GM19372 (cell line): ENCODE data around the gene CBR4.
"Not testable (repeated sequence)": the region's sequence is repeated elsewhere in the genome, so short reads cannot be mapped to it uniquely, and the experiment has no call there.

Experiments used
- ATAC-seq: cut with Tn5 transposase; IDR thresholded peaks from one replicate; pipeline ENCODE4 v1.9.1; 2021; ENCODE audit warnings: mild to moderate bottlenecking, low read depth, moderate library complexity; ENCODE audit not compliant: unreplicated experiment

Gene CBR4

DNA sequence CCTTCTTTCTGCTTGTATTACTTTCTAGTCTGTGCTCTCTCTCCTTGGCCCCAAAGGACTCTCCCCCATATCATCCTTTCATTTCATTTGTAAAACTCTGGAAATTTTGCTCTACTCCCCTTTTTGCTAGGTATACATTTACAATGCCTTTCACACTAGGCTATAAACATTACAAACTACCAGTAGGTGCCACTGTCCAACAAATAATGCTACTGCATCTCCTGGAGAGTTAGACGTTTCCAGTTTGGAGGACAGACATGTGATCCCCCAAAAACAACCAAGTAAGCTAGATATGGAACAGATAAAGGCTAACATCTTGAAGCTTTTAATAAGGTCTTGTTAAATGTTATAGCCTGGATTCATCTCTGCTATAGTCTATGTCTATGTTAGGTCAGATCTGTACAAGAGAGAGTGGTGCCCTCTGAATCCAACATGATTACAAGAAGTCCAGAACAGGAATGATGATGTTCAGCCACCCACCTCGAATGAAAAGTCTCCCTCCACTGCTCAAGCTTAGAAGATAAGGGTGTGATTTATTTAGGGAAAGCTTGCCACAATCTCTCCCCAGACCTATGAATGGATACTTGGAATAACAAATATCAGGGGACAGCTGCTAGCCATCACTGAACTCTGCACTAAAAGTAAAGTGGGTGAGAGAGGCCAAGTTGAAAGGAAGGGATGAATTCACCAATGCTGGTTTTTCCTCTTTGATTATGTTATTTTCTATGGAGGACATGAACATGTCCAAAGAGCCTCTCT, 14.3 kb downstream of the CBR4 start:
- no peak for ATAC-seq

DNA sequence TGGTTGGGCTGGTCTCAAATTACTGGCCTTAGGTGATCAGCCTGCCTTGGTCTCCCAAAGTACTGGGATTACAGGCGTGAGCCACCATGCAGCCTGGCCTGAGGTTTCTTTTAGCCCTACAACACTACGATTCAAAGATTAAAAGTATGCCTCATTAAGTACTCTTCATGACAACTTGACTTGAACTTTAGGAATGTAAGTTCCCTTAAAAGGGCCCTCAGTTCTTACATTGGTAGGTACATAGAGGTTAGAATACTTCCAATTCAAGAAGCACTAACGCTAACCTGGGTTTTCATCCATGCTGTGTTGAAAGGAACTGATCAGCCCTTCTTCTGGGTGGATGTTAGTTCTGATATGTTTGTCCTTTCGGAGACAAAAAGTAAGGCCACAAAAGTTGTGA, 15.1 kb downstream of the CBR4 start:
- ATAC-seq = no peak

DNA sequence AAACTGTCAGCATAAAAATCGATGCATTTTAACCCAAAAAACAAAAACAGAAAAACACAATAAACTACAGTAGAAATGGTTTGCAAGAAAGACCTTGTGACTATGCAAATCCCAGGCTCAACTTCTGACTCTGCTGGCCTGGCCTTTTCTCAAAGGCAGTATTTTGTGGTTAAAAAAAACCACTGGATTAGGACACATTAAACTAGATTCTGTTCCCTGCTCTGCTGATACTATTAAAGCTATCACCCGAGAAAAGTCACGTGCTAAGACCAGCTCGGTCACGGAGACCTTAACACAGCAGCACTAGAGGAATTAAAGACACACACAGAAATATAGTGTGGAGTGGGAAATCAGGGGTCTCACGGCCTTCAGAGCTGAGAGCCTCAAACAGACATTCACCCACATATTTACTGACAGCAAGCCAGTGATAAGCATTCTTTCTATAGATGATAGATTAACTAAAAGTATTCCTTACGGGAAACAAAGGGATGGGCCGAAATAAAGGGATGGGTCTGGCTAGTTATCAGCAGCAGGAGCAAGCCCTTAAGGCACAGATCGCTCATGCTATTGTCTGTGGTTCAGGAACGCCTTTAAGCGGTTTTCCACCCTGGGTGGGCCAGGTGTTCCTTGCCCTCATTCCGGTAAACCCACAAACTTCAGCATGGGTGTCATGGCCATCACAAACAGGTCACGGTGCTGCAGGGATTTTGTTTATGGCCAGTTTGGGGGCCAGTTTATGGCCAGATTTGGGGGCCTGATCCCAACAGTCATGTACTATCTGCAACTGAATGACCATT, 16.1 kb downstream of the CBR4 start:
- no peak for ATAC-seq

DNA sequence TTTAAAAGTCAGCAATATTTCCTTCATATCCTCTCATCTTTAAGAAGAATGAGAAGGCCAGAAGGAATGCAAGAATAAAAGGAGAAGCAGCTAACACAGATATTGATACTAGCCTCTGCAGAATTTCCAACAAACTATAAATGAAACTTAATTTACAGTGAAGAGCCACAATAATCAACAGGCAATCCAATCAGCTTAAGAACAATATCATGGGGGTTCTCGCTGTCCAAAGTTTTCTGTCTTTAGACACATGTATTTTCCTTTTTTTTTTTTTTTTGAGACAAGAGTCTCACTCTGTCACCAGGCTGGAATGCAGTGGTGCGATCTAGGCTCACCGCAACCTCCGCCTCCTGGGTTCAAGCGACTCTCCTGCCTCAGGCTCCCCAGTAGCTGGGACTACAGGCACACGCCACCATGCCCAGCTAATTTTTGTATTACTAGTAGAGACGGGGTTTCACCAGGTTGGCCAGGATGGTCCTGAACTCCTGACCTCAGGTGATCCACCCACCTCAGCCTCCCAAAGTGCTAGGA, 17.0 kb downstream of the CBR4 start:
- not testable (repeated sequence) for ATAC-seq

DNA sequence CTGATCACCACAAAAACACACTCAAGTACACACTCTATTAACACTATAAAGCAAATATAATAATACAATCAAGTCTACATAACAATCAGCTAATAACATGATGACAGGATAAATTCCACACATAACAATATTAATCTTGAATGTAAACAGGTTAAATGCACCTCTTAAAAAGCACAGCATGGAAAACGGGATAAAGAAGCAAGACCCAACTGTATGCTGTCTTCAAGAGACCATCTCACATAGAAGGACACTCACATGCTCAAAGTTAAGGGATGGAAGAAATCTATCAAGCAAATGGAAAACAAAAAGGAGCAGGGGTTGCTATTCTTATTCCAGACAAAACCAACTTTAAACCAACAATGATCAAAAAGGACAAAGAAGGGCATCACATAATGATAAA, 28.1 kb downstream of the CBR4 start:
- ATAC-seq = no peak

DNA sequence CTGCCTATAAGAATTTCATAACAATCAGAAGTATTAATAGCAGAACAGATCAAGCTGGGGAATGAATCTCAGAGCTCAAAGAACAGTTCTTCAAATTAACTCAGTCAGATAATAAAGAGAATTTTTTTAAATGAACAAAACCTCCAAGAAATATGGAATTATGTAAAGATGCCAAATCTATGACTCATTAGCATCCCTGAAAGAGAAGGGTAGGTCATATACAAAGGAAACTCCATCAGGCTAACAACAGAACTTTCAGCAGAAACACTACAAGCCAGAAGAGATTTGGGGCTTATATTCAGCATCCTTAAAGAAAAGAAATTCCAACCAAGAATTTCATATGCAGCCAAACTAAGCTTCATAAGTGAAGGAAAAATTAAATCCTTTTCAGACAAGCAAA, 28.6 kb downstream of the CBR4 start:
- ATAC-seq = no peak

DNA sequence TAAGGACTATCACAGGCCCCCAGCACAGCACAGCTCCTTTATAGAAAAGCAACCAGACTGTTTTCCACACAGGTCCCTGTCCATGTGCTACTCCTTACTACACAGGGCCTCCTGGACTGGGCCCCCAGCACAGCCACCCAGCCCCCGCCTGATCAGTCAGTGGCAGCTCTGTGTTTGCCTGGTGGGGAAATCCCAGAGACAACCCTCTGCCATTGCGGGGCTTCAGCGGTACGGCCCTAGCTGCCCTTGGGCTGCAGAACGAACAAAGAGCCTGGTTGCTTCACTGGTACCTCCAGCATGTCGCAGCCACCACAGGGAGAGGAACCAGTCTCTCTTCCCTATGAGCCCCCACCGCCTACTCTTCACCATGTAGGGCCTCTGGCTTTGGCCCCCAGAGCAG, 30.7 kb downstream of the CBR4 start:
- no peak for ATAC-seq

DNA sequence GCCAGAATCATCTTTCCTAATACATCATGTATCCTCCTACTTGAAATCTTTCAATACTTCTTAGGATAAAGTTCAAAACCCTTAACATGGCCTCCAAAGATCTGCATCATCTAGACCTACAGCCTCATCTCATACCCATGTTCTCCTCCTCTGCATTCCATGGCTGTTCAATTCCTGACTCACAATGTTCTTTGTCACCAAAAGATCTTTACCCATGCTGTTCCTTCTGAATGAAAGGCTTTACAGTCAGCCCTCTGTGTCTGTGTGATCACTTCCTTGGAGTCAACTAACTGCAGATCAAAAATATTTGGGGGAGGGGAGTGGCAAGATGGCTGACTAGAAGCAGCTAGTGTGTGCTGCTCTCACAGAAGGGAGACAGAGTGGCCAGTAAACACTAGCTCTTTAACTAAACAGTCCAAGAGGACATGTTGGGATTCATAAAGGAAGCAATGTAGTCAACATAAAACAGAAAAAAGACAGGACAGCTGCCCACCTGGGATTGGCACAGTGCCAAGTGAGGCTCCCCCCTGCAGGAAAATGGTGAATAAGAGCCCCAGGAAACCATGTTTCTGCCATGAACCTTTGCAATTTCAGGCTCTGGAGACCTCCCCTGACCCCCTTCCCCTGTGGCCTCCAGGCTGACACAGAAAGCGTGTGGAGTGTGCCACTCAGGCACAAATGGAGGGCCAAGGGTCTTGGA, 31.9 kb downstream of the CBR4 start:
- ATAC-seq = no peak

DNA sequence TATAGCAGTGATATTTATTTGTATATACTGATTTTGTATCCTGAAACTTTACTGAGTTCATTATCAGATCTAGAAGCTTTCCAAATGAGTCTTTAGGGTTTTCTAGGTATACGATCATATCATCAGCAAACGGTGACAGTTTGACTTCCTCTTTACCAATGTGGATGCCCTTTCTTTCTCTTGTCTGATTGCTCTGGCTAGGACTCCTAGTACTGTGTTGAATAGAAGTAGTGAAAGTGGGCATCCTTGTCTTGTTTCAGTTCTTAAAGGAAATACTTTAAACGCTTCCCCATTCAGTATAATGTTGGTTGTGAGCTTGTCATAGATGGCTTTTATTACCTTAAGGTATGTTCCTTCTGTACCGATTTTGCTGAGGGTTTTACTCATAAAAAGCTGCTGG, 37.5 kb downstream of the CBR4 start:
- ATAC-seq = no peak

DNA sequence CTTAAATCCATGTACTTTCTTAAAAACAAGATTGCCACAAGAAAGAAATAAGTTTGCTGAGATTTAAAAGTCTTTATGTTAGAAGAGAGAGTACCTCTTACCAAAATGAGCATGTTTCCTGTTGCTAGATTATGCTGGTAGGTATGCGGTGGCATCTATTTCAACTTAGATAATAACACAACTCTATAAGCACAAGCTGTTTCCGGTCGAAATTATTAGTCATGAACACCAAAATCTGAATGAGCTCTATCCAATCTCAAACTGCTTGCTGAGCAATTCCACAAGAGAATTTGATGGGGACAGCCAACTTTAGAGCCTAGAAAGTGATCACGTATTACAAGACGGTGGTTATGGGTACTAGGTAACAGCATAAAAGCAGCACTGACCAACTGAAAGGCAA, 49.3 kb downstream of the CBR4 start:
- ATAC-seq = no peak

DNA sequence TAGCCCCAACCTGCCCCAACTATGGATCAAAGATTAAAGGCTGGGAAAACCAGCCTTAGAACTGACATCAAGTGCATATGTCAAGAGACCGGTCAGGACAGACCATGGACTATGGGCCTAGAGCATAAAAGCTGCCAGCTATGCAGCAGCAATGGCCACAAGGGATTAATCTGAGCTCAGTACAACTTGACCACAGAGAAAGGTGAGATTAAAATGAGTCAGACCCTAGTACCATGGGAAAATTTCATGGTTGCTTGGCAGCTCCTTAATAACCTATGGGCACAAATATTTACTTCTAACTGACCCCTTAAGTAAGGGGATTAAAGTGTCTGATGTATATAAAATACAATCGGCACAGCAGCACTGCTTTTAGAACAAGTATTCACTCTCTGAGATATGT, 54.4 kb downstream of the CBR4 start:
- no peak for ATAC-seq

DNA sequence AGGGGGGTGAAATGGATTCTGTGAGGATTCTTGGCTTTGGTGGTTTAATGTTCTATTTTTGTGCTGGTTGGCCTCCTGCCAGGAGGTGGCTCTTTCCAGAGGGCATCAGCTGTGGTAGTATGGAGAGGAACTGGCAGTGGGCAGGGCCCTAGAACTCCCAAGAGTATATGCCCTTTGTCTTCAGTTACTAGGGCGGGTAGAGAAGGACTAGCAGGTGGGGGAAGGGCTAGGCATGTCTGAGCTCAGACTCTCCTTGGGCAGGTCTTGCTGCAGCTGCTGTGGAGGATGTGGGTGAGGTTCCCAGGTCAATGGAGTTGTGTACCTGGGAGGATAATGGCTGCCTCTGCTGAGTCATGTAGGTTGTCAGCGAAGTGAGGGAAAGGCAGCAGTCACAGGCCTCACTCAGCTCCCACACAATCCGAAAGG, 57.2 kb downstream of the CBR4 start:
- ATAC-seq = not testable (repeated sequence)

DNA sequence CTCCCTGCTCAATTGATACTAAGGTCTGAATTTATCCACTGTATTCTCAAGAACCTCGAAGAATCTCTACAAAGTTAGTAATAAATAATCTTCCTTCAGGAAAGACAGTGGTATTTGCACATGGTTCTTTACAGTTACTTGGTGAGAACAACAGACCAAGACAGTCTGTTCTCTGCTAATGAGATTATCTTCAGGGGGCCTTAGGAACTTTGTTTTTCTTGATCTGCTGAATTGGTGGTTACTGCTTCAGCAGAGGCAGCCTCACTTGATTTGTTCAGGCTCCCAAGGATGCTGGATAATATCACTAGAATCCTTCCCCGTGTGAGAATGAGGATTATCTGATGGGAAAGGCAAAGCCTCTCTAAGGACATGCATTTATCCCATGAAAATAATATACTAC, 64.8 kb downstream of the CBR4 start:
- no peak for ATAC-seq

DNA sequence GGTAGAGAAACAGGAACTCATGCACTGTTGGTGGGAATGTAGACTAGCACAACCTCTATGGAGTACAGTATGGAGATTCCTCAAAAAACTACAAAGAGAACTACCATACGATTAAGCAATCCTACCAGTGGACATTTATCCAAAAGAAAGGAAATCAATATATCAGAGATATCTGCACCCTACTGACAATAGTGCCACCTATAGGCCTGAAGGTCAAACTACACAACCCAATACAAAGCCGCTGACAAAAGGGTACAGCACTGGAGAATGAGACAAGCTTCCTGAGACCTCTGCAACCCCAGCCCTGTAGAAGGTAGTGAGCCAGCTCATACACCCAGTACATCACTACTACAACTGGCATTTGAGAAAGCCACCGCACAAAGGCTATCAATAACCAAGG, 67.1 kb downstream of the CBR4 start:
- ATAC-seq = no peak
